GM19238 (cell line): Measurements from ENCODE around the gene RNU1-4.
"Not testable (repeated sequence)": the region's sequence is repeated elsewhere in the genome, so short reads cannot be mapped to it uniquely, and the experiment has no call there.

Experiments
- DNase-seq: peaks from one replicate; pipeline ENCODE4 v3.0.0; 2011; ENCODE audit warnings: low spot score; ENCODE audit not compliant: insufficient read length

Gene RNU1-4

GRCh38 chr1:16766689-16767256 lies 26.5 kb downstream of the RNU1-4 start:
- DNase-seq: not testable (repeated sequence)

- not testable (repeated sequence) for DNase-seq
These were observed 29.9 kb downstream of the RNU1-4 start for GRCh38 chr1:16770139-16770759.

GRCh38 chr1:16770896-16771446 lies 30.7 kb downstream of the RNU1-4 start:
- not testable (repeated sequence) for DNase-seq

GRCh38 chr1:16772275-16773204 lies 32.2 kb downstream of the RNU1-4 start:
- DNase-seq: not testable (repeated sequence)

- DNase-seq: not testable (repeated sequence)
These were observed 32.9 kb downstream of the RNU1-4 start for GRCh38 chr1:16773205-16773596.

GRCh38 chr1:16773723-16774122 lies 33.4 kb downstream of the RNU1-4 start:
- not testable (repeated sequence) for DNase-seq

- DNase-seq: not testable (repeated sequence)
These were observed 34.5 kb downstream of the RNU1-4 start for GRCh38 chr1:16774773-16775172.

GRCh38 chr1:16775290-16775689 lies 35.0 kb downstream of the RNU1-4 start:
- not testable (repeated sequence) for DNase-seq

GRCh38 chr1:16776248-16776647 lies 35.9 kb downstream of the RNU1-4 start:
- not testable (repeated sequence) for DNase-seq

- DNase-seq: not testable (repeated sequence)
These were observed 36.5 kb downstream of the RNU1-4 start for GRCh38 chr1:16776835-16777234.

GRCh38 chr1:16777821-16778220 lies 37.5 kb downstream of the RNU1-4 start:
- DNase-seq: not testable (repeated sequence)

GRCh38 chr1:16779525-16779924 lies 39.2 kb downstream of the RNU1-4 start:
- DNase-seq: not testable (repeated sequence)

- DNase-seq: not testable (repeated sequence)
These were observed 40.7 kb downstream of the RNU1-4 start for GRCh38 chr1:16781033-16781432.

GRCh38 chr1:16781625-16782024 lies 41.3 kb downstream of the RNU1-4 start:
- DNase-seq: not testable (repeated sequence)

- DNase-seq: not testable (repeated sequence)
These were observed 44.6 kb downstream of the RNU1-4 start for GRCh38 chr1:16784955-16785354.

- DNase-seq: not testable (repeated sequence)
These were observed 46.0 kb downstream of the RNU1-4 start for GRCh38 chr1:16786362-16786761.

- DNase-seq: not testable (repeated sequence)
These were observed 46.9 kb downstream of the RNU1-4 start for GRCh38 chr1:16787175-16787574.

- not testable (repeated sequence) for DNase-seq
These were observed 47.4 kb downstream of the RNU1-4 start for GRCh38 chr1:16787711-16788110.
